Bronchial epithelial cell (primary cell): Measurements from ENCODE around the gene ZNF438. TPM values are rescaled to one million over a fixed set of nuclear protein-coding genes. Genes with fewer than 3 reads are reported as not detected.

Experiments
- DNase-seq: peaks from one replicate; pipeline ENCODE4 v3.0.0-alpha.2; 2010; ENCODE audit warnings: low read depth
- FAIRE-seq: peaks from 2 replicates; lab custom pipeline; 2011; peaks lifted over from hg19 to GRCh38; lab: Jason Lieb, UNC
- H3K27me3 ChIP-seq: 2 replicates; pipeline ENCODE4 v1.5.1; 2011; ENCODE audit warnings: low read length; ENCODE audit not compliant: control insufficient read depth, insufficient read depth
- H3K36me3 ChIP-seq: 2 replicates; pipeline ENCODE4 v1.5.1; 2011; ENCODE audit warnings: low read length; ENCODE audit not compliant: control insufficient read depth, insufficient read depth
- H3K4me3 ChIP-seq: 2 replicates; pipeline ENCODE4 v1.5.1; 2011; ENCODE audit warnings: mild to moderate bottlenecking, low read depth, low read length, control low read depth
- CTCF ChIP-seq: IDR thresholded peaks from 2 replicates; pipeline ENCODE4 v1.5.1; 2011; ENCODE audit warnings: mild to moderate bottlenecking, moderate library complexity, low read length, control low read depth, inconsistent platforms; ENCODE audit not compliant: insufficient read depth, severe bottlenecking
- total RNA-seq: library from RNA; depleted of rRNA; stranded (reverse); fragments of >200 nt; gene quantifications from 2 replicates; pipeline ENCODE4 v1.2.1, GENCODE V29; 2014

The ZNF438 gene
- total RNA-seq, 1 donor from 2014 or later, result 0.79 TPM

DNA sequence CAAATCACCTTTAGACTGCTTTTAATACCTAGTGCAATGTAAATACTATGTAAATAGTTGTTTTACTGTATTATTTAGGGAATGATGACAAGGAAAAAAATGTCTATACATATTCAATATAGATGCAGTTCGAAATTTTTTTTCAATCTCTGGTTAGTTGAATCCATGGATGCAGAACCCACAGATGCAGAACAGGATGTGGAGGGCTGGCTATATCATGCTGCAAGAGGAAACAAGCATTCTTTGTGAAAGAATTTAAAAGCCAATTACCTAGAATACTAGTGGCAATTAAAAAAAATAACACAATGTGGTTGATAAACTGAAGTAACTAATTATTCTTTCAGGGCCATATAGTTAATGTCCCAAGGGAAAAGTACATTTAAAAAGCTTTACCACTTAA lies 170.4 kb downstream of the ZNF438 start:
- no peak for FAIRE-seq
- H3K4me3 ChIP-seq, result no peak overlapping the region
- no peak for TF ChIP-seq CTCF
- H3K36me3 ChIP-seq, result no peaks in the 10 kb centered on the region
- no peak for DNase-seq
- H3K27me3 ChIP-seq, result no peaks in the 10 kb centered on the region

DNA sequence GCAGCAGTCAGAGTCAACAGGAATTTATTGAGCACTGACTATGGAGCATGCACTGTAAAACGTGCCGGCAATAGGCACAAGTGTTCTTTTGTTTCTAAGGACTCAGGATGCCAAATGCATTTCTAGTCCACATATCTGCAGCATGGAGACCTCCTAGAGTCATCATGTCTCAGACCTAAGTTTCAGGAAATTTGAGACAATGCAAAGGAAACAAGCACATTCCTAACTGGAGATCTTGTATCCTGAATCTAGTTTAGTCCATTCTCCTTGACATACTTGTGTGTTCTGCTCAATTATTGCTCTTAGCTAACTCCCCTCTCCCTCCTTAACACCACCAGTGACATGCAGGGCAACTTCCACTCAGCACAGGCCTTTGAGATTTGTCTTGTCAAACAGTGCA lies 173.2 kb downstream of the ZNF438 start:
- no peak for DNase-seq
- no peak for TF ChIP-seq CTCF
- H3K27me3 ChIP-seq, result no peaks in the 10 kb centered on the region
- no peak overlapping the region for H3K4me3 ChIP-seq
- no peak for FAIRE-seq
- H3K36me3 ChIP-seq, result no peaks in the 10 kb centered on the region

DNA sequence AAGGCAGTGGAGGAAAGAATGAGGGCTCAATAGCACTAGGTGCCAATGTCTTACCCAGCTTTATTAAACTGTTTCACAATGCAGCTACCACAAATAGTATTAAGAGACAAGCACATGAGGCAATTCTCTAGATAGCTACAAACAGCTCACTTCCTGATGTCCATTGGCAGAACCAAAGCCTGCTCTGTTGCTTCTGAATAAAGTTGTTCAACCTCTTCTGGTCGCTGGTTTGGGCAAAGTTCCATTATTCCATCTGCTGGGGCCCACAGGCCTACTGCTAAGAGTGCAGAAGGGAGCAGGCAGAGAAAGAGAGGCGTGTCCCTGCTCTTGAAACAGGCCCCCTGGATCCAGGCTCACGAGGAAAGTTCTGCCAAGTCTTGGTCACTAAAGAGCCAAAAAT lies 173.9 kb downstream of the ZNF438 start:
- peak; percentile 64 for FAIRE-seq
- H3K27me3 ChIP-seq, result no peaks in the 10 kb centered on the region
- DNase-seq, result peak; percentile 5
- no peak overlapping the region for H3K4me3 ChIP-seq
- no peak for TF ChIP-seq CTCF
- H3K36me3 ChIP-seq, result no peaks in the 10 kb centered on the region

DNA sequence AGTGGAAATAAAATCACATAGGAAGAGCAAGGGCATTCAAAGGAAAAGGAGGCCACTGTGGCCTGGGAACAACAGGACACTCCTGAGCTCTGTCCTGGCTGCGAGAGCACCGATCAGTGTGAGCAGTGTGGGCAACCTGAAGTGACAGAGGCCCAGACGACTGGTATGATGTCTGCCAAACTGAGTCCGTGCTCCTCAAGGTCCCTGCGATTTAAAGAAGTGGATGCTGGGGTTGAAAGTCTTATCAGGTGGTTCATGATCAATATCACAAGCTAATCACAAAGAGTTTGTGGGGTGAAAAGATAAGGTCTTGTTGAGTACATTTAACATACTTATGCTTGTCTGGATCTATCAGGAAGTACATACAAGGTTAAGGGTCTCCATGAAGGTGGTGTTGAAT lies 176.5 kb downstream of the ZNF438 start:
- DNase-seq (no peak), FAIRE-seq (no peak)
- TF ChIP-seq CTCF, result no peak

DNA sequence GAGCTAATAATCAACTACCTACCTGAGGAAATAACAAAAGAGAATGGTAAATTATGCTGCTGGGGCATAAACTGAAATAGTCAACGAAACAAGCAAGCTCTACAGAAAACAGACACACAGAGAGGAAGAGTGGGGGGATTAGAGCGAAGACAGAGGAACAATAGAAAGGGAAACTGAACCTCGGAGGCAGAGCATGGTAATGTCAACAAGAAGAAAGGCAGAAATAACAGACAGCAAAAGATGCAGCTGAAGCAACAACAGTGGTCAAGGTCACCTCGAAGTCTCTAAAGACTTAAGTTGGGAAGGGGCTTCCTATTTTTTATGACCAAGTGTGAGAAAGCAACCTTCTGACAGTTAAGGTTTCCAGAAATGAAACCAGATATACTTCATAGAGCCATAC lies 177.0 kb downstream of the ZNF438 start:
- Histone ChIP-seq H3K4me3 (no peak overlapping the region), H3K27me3 (no peaks in the 10 kb centered on the region), H3K36me3 (no peaks in the 10 kb centered on the region)
- FAIRE-seq, result no peak
- no peak for DNase-seq
- TF ChIP-seq CTCF, result no peak

More for the DNA sequence above, 176.5 kb downstream of the ZNF438 start:
- Histone ChIP-seq H3K27me3 (no peaks in the 10 kb centered on the region), H3K4me3 (no peak overlapping the region), H3K36me3 (no peaks in the 10 kb centered on the region)

- no peak for FAIRE-seq
- Histone ChIP-seq H3K36me3 (no peaks in the 10 kb centered on the region), H3K27me3 (no peaks in the 10 kb centered on the region), H3K4me3 (no peak overlapping the region)
- no peak for DNase-seq
- no peak for TF ChIP-seq CTCF
Measured at GRCh38 chr10:30853066-30853465, 178.6 kb downstream of the ZNF438 start.
